ENCODE measurements around the gene SCFD1.
A peak's percentile ranks its signal among the peaks of the same experiment; 100 is the strongest.
"Not testable (repeated sequence)": the region's sequence is repeated elsewhere in the genome, so short reads cannot be mapped to it uniquely, and the experiment has no call there.

Gene SCFD1

GRCh38 chr14:30614155-30614554 is 8.0 kb upstream of the SCFD1 start:
- no peak for DNase-seq

DNA sequence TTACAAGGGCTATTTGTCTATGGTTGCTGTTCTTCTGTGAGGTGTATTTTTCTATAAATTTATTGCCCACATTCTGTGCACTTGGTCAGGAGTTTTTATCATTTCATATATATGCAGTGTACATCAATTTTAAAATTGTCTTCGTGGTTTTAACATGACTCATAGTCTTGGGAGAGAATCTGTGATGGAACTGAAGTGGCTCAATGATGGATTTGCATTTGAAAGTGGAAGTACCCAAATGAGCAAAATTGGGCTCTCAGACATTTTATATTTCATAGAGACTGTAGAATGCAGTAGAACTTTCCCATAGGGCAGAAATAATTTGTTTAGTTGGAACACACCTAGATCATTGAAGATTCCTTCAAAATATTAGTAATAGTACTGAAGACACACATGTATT is 1.9 kb upstream of the SCFD1 start:
- DNase-seq = no peak

DNA sequence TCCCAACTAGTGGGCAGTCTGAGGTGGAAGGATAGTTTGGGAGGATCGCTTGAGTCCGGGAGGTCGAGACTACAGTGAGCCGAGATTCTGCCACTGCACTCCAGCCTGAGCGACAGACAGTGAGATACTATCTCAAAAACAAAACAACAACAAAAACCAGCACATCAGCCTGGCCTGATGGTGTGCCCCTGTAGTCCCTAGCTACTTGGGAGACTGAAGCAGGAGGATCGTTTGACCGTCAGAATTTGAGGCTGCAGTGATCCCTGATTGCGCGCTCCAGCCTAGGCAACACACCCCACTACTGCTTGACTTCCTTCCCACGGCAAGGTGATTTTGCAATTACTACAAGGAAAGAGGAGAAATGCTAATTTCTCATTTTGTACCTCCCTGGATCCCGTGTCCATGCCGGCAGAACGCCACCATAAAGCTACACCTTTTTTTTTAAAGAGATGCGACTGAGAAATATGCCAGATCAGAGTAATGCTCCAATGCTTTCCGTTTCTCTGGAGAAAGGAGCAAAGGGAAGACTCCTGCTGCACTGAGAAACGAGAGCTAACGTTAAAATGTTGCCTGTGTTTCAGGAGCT is 672 bp upstream of the SCFD1 start:
- DNase-seq = no peak

GRCh38 chr14:30623412-30624131 is 1.5 kb downstream of the SCFD1 start:
- DNase-seq = no peak

- DNase-seq = no peak
Observed at GRCh38 chr14:30624132-30624423, 2.0 kb downstream of the SCFD1 start.

DNA sequence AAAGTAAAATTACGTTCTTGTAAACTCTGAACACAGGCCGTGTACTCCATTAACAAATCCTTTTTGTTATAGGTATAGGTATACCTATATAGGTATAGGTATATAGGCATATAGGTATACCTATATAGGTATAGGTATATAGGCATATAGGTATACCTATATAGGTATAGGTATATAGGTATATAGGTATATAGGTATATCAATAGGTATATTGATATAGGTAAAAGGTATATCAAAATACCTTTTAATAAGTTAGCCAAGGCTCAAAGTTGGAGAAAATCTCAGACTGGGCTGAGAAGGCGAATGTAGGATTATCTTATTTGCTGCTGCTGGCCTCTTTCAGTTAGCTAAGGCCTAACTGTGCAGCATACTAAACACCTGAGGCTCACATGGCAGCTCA is 3.4 kb downstream of the SCFD1 start:
- no peak for DNase-seq

- not testable (repeated sequence) for DNase-seq
Observed at GRCh38 chr14:30629432-30629831, 7.3 kb downstream of the SCFD1 start.

DNA sequence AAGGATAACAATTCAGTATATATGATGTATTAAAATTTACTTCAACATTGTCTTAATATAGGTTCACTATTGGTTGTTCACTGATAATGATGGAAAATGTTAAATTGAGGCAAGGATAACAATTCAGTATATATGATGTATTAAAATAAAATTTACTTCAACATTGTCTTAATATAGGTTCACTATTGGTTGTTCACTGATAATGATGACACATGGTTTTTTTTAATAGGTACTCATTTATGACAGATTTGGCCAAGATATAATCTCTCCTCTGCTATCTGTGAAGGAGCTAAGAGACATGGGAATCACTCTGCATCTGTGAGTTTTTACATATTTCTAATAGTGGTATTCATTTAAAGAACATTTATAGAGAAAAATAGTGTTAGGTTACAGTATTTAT is 8.1 kb downstream of the SCFD1 start:
- DNase-seq = no peak

GRCh38 chr14:30632730-30633129 is 10.6 kb downstream of the SCFD1 start:
- no peak for DNase-seq

GRCh38 chr14:30638926-30639325 is 16.8 kb downstream of the SCFD1 start:
- DNase-seq = no peak

GRCh38 chr14:30641207-30641606 is 19.1 kb downstream of the SCFD1 start:
- no peak for DNase-seq

DNA sequence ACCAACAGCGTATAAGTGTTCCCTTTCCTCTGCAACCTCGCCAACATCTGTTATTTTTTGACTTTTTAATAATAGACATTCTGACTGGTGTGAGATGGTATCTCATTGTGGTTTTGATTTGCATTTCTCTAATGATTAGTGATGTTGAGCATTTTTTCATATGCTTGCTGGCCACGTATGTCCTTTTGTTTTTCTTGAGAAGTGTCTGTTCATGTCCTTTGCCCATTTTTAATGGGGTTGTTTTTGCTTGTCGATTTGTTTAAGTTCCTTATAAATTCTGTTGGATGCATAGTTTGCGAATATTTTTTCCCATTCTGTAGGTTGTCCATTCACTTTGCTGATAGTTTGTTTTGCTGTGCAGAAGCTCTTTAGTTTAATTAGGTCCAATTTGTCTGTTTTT is 22.3 kb downstream of the SCFD1 start:
- not testable (repeated sequence) for DNase-seq

GRCh38 chr14:30645600-30645999 is 23.5 kb downstream of the SCFD1 start:
- DNase-seq = no peak

DNA sequence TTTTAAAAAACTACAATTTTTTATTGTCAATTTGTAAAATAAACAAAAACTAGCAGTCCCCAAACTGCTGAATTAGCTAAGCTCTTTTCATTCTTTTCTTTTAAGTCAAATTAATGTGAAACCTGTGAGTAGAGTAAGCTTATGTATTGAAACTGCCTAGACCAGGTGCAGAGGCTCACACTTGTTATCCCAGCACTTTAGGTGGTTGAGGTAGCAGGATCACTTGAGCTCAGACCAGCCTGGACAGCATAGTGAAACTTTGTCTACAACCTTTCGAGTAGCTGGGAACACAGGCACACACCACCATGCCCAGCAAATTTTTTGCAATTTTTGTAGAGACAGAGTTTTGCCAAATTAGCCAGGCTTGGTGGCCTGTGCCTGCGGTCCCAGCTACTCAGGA is 26.4 kb downstream of the SCFD1 start:
- DNase-seq = no peak

DNA sequence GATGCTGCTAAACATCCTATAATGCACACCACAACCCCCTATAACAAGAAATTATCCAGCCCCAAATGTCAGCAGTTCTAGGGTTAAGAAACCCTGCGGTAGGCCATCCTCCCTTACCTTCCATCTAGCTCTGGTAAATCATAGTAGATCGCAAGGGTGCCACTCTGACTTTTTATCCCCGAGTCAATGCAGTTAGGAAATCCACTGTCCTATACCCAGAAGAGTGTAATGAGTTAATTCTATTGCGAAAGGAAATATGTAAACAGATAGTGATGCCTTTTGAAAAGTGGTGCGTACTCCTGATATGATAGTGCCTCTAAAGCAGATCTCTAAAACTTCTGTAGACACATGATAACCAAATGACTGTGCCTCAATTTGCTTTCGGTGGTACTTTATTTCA is 29.8 kb downstream of the SCFD1 start:
- no peak for DNase-seq

GRCh38 chr14:30655124-30655523 is 33.0 kb downstream of the SCFD1 start:
- DNase-seq = peak; percentile 11

DNA sequence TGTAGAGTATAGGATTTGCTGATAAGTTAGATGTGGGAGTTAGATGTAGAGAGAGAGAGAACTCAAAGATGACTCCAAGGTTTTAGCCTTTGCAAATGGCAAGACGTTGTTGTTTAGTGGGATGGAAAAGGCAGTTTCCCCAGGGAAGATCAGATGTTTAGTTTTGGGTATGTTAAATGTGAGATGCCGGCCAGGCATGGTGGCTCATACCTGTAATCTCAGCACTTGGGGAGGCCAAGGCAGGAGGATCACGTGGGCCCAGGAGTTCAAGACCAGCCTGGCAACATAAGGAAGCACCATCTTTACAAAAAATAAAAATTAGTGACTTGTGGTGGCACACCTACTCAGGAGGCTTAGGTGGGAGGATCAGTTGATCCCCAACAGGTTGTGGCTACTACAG is 33.5 kb downstream of the SCFD1 start:
- DNase-seq = no peak

DNA sequence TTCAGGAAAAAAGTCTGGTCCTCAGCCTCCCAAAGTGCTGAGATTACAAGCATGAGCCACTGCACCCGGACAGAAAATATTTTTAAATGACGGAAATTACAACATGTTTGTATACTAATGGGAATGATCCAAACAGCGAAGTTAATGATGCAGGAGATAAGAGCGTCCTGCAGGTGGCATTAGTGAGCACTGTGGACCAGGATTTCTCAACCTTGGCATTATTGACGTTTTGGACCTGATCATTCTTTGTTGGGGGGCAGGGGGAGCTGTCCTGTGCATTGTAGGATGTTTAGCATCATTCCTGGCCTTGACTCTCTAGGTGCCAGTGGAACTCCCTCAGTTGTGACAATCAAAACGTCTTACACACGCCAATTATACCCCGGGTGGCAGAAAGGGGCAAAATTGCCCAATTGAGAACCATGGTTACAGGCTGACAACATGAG is 34.1 kb downstream of the SCFD1 start:
- no peak for DNase-seq

GRCh38 chr14:30657050-30657449 is 34.9 kb downstream of the SCFD1 start:
- no peak for DNase-seq

- DNase-seq = no peak
Observed at GRCh38 chr14:30657606-30658163, 35.6 kb downstream of the SCFD1 start.

GRCh38 chr14:30658645-30659044 is 36.5 kb downstream of the SCFD1 start:
- no peak for DNase-seq

GRCh38 chr14:30669594-30669993 is 47.5 kb downstream of the SCFD1 start:
- no peak for DNase-seq

DNA sequence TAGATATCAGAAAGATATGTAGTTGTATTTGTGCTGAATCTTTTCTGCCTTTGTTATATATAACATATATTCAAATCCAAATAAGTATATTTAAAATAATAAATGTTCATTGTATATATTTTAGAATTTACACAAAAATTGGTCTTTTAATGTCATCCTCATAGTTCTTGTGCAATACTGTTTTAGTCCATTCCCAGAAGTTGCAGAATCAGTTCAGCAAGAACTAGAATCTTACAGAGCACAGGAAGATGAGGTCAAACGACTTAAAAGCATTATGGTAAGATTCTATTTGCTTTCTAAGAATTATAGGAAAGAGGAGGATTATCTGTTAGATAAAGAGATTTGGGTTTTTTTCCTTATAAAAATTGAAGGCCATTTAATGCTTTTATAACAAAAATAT is 51.0 kb downstream of the SCFD1 start:
- DNase-seq = no peak

DNA sequence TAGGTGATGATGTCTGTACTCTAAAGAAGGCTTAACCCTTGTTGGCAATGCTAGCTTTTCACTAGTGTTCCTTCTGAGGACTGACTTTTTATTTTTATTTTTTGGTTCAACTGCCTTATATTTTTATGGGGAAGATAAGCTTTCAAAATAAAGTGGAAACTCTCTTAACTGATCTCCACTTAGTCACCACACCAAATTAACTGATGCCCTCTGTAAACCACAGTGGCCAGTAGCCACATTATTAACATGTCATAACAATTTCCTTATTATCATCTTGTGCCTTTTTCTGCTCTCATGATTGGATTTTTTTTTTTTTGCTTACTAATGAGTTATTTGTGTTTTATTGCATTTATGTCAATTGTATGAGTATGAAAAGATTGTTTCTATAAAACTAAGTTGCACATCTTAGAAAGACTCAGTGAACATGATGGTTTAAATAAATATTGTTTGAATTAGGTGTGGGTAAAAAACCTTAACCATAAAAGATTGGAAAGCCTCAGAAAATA is 56.9 kb downstream of the SCFD1 start:
- no peak for DNase-seq

DNA sequence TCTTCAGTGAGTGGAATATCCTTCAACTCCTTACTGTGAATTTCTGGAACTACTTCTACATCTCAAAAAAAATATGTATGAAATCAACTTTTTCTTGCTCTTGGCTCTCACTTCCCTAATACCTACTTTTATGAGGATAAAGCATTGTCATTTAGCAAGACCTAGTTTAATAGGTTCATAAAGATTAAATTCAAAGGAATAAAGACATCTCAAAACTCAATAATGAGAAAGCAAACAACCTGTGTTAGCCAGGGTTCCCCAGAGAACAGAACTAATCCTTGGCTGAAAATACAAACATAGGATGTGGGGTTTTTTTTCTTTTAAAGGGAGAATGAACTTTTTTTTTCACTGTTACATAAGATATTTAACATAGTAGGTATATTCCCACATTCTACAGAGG is 57.9 kb downstream of the SCFD1 start:
- no peak for DNase-seq
